HG02759 (cell line): ENCODE data around the gene FLAD1.

ENCODE experiments used
- ATAC-seq: cut with Tn5 transposase; IDR thresholded peaks from one replicate; pipeline ENCODE4 v1.9.1; 2021; ENCODE audit warnings: mild to moderate bottlenecking, moderate library complexity; ENCODE audit not compliant: unreplicated experiment

The FLAD1 gene

DNA sequence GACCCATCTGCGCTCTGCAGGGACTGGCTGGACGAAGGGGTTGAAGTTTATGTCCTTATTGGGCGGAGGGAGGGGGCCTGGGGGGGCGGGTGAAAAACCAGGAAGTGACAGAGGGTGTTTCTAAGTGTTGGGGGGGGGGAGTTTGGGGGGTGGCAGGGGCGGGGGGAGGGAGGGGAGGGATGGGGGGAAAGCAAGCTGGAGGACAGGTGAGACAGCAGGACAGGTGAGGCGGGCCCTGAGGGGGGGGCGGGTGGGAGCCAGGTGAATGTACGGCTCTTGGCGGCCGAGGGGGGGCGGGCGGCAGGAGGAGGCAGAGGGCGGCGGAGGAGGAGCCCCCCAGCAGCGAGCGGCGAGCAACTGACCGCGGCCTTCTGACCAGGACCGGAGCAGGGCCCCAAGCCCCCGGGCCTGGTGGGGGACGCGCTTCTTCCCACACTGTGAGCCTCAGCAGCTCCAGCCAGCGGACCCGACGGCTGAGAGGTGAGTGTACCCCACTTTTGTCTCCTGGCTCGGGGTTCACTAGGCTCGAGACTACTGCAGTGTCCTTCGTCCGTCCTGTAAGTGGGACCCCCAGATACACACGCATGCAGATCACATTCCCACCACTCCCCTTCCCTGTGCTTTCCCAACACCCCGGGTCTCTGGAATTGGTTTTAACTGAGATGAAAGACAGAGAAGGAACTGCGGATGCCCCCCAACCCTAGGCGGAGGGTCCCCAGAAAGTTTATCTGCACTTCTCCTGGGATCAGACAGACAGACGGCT lies 19.5 kb downstream of the FLAD1 start, which contains the start of gene ZBTB7B:
Gene ZBTB7B (plus strand): TSS at position 339 of the 763 bp plus-strand sequence. CDS start 11,859 bp downstream, outside the sequence.
- no peak for ATAC-seq

DNA sequence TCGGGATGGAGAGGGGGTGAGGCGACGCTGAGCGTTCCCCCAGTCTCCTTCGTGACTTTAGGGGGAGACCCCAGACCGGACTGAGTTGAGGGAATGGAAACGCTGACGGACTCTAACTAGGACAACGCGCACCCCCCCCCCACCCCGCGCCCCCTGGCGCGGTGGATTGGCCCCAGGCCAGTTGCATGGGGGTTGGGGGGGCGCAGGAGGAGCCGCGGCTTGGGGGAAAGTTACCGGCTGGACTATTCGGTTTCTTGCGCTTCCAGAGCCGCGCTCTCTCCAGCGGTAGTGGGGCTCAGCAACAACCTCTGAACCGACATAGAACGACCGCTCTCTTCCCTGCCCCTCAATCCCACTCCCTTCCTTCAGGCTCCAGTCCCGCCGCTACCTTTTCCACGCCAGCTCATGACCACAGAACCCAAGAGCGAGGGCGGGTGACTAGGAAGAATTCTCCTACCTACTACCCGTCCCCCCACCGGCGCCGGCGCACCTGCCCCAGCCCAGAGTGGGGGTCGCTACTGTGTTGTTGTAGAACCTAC lies 20.2 kb downstream of the FLAD1 start:
- ATAC-seq: no peak

DNA sequence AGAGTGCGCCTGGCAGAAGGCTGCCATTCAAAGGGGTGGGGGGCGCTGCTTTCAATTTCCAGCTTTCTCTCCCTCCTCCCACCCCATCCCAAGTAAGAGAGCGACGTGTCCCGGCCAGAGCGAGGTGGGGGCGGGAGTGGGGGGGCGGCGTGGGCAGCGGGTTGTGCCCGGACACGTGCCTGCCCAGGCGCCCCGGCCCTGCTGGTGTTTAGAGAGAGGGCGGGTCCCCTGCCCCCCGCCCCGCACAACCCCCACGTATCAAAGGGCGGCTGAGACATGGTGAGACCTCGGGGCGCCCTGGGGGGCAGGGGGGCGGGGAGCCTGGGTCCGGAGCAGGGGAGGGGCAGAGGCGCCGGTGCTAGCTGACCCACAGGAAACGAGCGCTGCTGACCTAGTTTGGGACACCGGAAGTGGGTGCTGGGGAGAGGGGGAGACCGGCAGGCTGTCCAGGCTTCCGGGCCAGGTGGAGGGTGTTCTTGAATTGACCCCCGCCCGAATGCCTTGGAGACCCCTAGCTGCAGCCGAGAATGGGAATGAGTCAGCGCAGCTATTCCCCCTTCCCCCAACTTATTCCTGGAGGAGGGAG lies 20.7 kb downstream of the FLAD1 start:
- ATAC-seq: no peak

DNA sequence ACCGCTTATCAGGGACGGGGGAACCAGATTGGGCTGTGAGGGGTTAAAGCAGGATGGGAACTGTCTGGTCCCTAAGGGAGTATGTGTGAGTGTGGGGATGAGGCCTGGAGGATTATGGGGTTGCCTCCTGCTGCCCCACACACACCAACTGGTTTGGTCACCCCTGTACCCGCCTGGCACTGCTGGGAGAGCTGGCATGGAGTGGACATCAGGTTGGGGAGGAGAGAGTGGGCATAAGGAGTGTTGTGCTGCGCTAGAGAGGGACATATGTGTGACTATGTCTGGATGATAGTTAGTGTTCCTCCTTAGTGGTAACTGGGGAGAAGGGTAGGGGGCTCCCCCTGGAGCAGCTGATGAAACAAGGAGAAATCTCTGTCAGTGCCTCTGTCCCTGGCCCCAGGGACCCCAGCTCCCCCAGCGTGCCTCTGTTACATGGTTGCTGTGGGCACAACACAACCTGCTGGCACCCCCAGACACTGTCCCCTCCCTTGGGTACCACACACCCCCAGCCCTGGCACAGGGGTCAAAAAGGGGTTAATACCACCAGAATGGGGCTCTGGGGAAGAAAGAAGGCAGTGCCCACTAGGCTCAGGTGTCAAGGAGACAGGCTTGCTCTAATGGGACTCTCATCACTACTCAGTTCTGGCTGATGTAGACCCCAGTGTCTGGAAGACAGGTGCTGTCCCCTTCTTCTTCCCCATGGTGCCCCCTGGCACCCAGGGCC lies 21.4 kb downstream of the FLAD1 start:
- ATAC-seq: no peak

DNA sequence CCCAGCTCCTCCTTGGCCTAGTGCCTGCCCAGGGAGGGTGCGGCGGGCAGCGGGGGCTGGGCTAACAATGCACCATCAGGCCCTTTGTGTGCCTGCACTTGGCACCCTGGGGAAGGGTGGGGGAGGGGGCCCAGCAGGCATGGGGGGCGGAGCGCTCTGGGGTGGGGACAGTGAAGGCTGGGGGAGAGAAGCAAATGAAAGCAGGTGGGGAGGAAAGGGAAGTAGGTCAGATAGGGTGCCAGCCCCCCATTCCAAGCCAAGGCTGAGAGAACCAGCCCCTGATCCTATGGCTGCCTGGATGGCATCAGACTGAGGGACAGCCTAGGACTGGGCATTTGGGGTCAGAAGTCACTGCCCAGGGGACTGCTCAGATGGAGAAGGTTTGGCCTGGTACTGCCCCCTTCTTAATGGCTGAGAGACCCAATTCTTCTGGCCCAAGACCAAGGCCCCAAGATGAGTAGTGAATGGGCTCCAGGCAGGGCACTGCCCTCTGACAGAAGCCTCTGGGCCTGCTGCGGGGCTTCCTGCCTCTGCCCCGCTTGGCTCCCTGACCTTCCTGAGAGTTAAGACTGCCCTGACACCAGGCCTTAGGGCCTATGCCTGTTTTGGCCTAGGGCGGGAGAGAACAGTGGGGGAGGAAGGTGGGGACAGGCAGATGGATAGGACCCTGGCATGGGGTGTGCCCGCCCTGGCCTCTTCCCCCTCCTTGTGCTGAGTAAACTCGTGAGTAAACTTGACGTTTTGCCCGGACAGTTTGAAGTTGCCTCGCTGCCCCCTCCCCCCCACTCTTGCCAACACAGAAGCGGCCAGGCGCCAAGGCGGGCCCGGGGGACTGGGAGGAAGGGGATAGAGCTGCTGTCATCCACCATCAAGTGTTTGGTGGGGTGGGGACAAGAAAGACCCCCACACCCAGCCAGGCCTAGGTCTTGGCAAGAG lies 22.2 kb downstream of the FLAD1 start:
- no peak for ATAC-seq

DNA sequence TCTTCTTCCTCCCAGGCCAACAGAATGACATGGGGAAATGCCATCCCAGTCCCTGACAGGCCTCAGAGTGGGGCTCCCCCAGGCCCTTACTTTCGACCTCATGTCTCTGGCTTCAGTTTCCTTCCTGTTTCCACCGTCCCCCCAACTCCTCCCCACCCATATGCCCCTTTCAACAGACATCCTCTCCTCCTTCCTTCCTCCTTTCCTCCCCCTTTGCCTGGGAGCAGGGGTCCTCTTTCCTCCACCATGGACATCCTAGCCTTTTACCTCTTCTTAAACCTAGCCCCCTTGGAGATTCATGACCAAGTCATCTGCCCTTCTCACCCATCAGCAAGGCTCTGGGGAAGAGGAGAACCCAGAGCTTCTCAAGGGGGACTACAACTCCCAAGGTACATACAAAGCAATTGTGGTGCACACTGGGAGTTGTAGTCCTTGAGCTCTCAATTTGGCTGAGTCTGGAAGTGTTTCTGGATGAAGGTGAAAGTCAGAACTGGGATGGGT lies 23.5 kb downstream of the FLAD1 start:
- ATAC-seq: no peak

DNA sequence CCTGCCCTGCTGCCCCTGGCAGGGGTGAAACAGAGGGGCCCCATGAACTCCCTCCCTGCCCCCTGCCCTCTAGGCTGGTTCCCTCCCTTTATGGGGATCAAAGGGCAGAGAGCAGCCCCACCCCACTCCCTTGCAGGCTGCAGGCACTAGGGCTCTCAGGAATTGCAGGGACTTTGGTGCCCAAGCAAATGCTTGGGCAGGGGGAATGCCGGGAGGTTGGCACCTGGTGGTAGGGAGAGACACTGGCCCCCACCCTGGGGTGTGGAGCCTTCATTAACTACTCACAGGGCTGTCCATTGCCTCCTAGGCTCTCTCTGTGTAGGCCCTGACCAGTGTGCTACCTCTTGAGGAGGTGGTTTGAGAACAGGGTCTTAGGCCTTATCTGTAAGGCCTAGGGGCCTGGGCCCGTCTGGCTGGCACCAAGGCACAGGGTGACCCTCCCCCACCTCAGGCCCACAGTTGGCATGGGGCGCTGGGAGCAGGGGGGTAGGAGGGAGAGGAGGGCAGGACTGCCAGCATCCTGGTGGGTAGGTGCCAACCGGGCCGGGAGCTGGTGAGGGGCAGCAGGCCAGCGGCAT lies 24.2 kb downstream of the FLAD1 start:
- ATAC-seq: no peak

DNA sequence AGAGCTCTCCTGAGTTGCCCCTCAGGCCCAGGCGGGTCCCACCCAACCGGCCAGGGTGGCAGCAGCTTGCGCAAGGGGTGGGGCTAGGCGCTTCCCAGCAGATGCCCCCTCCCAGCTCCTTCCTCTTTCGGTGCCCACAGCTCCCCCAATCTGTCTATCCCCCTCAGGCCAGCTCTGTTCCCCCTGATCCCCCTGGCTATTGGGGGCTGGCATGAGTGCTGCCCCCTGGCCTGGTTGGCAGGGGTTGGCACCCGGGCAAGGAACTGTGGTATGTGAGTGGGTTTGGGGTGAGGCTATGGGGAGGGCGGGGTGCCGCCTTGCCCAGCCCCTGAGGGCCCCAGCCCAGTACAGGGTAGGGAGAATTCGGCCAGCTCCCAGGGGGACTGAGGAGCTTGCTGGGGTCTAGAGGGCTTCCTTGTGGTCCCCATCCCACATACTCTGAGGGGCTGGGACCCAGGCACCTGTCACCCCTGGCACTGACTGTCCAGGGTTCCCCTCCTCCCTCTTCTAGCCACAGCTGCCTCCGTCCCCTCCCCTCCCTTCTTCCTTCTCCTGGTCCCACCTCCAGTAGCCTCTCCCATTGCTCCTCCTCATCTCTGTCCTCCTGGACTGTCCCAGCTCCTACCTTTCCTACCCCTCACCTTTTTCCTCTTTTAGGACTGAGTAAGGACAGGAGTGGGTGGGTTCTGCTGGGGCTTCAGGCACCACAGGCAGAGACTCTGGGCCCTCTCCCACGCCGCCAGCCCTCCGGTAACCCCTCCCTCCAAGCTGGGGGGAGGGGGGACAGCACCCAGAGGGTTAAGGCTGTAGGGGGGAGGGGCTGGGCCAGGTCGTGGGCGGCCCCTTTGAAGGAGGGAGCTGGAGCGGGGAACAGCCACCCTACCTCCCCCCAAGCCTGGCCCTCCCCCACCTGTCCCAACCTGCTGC lies 25.1 kb downstream of the FLAD1 start:
- ATAC-seq: no peak

DNA sequence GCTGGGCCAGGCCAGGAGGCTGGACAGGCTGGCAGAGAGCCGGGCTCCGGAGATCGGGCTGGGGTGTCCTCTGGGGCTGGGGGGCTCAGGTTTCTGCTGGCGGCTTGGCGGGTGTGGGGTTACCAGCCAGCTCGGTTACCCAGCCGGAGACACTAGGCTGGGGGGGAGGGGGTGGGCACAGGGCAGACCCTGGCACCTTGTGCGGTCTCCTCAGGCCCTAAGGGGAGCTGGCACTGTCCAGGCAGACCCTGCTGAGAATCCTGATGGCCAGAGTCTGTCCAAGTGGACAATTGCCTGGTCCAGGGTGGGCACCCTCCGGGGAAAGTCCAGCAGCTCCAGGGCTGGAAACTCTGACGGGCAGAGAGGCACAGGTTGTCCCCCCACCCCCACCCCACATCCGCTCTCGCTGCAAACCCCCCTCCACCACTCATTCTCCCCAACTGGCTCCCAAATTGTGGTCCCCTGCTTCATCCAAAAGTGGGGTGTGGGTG lies 26.1 kb downstream of the FLAD1 start:
- ATAC-seq: no peak

DNA sequence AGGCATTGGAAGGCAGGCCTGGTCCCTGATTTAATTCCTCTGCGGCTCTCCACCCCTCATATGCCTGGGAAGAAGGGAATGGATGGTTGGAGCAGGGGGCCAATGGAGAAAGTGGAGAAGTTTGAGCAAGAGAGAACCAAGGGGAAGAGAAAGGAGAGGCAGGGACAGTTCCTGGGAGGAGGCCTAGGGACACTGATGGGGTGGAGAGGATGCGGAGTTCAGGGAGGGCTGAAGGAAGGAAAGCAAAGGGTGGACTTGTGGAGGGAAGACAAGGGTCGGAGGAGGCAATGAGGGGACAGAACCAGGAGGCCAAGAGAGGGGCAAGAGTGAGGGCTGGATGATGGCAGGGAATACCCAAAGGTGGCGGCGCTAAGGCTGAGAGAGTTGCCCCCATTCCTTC lies 26.6 kb downstream of the FLAD1 start:
- ATAC-seq: no peak

DNA sequence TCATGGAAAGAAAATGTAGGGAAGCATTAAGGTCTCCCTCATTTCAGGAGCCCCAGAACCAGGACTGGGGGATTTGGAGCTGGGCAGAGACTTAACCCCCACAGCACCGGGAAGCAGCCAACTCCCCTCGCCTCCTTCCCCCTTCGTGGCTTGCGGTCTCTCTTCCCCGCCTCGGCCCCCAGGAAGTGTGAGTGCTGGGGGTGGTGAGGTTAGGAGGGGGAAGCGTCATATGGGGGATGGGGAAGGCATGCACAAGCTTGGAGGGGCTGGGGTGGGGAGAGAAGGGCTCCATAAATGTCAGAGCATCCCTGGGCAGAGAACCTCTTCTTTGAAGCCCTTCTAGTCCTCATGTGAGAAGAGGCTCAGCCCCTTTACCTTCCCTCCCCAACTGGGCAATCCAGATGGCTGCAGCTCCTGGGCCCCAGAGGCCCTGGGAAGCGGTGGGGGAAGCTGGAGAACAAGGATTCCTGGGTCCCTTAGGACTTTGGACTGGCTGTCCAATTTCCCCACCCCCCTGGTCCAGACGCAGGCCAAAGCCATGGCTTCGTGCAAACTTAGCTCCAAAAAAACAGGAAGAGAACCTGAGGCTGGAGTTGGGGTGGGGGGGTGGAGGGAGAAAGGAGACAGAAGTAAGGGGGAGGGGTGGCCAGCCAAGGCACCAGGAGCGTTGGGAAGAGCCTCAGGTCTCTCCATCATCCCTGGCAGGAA lies 27.2 kb downstream of the FLAD1 start:
- no peak for ATAC-seq

DNA sequence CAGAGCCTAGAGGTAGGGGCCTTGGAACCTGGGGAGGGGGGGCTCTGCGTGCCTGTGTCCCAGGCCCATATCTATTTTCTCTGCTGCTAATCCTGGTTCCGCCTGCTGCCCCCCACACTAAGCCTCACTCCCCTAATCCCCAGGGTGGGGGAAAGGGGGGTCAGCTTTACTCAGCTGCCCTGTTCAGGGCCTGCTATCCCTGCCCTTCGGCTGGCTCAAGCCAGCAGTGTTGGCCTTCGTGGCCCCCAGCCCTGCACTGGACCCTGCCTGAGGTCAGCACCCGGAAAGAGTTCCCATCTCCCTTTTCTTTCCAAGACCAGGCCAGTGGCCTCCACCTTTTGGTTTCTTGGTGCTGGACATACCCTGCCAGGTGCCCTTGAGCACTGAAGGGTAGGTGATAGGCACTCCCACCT lies 27.9 kb downstream of the FLAD1 start:
- ATAC-seq: no peak

DNA sequence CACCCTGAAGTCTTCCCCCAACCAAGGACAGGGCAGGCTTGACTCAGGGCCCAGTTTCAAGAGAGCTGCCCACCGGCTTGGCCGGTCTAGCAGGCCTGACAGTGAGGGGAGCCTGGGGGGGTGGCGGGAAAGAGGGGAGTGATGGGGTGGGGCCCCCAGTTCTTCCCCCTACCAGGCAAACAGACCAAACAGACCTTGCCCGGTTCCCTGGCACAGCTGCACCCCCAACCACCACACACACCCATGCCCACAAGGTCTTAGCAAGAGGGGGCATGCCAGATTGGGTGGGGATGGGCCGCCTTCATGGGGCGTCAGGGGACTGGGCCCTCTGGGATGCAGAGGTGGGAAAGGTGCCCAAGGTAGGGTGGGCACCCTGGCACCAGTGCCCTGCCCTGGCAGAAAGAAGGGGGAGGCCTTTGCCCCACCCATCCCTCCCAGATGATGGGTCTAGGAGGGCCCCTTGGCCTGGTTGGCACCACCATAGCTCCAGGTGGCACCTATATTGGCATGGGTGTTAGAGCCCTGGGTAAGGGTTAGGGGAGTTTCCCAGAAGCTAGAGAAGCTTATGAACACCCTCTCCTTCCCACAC lies 28.4 kb downstream of the FLAD1 start:
- no peak for ATAC-seq

DNA sequence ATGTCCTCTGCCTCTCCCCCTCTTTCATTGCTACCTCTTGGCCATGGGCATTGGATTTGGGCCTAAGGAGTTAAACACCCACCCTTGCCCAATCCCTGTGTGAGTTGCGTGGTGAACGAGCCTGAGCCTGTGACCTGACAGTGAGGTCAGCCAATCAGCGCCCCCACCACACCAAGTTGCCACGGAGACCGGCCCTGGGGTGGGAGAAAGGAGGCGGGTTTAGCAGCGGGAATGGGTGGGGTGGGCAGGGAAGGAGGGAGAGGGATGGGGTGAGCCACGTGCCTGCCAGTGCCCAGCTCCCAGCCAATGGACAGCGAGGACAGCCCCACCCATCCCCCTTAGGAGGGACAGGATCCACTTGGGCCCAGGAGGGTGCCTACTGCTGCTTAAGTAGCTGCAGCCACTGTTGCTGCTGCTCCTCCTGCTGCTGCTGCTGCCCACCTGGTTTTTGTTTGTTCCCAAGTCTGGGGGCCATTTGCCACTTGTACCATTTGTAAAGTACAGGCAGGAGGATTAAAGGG lies 28.9 kb downstream of the FLAD1 start:
- no peak for ATAC-seq

DNA sequence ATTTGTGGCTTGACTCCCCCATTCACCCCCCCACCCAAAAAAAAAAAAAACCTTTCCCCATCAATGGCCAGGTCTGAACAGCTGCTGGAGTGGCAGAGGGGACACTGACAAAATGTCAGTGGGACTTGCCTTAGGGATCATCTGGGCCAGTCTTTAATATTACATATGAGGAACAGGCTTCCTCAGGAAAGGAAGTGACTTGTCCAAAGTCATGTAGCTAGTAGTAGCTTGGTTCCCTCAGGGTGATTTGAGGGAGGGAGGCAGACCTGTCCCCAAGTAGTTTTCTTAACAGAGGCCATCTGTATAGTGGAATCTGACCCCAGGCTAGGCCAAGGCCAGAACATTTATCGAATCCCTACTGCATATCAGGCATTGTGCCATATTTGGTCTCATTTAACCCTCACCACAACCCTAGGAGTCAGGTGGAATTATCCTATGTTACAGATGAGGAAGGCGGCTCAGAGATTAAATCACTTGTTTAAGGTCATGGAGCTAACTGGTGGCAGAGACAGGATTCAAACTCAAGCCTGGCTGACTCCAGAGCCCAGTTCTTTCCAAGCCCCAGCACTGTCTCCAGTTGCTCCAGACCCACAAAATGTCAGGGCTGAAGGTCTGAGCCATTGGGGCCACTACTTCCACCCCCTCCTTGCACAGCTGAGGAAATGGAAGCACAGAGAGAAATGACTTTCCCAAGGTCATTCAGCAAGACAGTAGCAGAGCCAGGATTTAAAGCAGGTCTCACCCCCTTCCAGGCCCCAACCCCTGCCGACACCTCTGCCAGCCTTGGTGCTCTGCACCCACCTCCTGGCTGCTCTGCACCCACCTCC lies 29.8 kb downstream of the FLAD1 start:
- ATAC-seq: no peak

DNA sequence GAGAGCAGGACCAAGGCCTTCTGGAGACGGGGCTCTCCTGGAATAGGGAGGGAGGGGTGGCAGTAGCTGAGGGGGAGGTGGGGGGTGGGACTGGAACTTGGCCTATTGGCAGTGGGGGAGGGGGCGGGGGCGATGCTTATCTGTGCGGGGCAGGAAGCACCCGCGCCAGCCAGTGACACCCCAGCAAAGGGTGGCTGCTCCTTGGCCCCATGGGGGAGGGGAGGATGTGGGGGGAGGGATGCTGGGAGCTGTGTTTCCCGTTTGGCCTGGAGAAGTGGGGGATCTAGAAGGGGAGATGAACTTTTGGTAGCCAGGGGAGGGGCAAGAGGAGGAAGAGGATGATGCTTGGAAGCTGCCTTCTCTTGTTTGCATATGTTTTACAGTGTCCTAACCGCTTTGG lies 30.5 kb downstream of the FLAD1 start:
- ATAC-seq: no peak
